Panc1 (cell line): ENCODE data around the gene FAAP20. TPM values are rescaled to one million over a fixed set of nuclear protein-coding genes. Genes with fewer than 3 reads are reported as not detected.

Source experiments
- ATAC-seq: fragments of 200-7000 bp; cut with Tn5 transposase; 2 replicates; pipeline ENCODE4 v1.9.1; 2020; ENCODE audit warnings: mild to moderate bottlenecking, moderate library complexity
- BruUV-seq: library from RNA; stranded (reverse); fragments of 400-500 nt; replicated peaks from 2 replicates; lab custom pipeline; 2021; lab: Mats Ljungman, UMichigan
- CTCF ChIA-PET: fragments of 300-600 bp; sonication (Branson Sonifier 250); formaldehyde crosslinking; loops from one replicate; lab custom pipeline; 2022; ENCODE audit warnings: antibody characterized with exemption; lab: Charles Lee
- POLR2A ChIA-PET: fragments of 300-600 bp; sonication (Branson Sonifier 250); formaldehyde crosslinking; loops from one replicate; lab custom pipeline; 2022; ENCODE audit warnings: antibody characterized with exemption; lab: Charles Lee
- DNase-seq: peaks from one replicate; pipeline ENCODE4 v3.0.0-alpha.2; 2010; ENCODE audit warnings: low read depth, low spot score
- H3K27ac ChIP-seq: 2 replicates; pipeline ENCODE4 v1.5.1; 2011; ENCODE audit warnings: mild to moderate bottlenecking, low read length, inconsistent platforms
- H3K27me3 ChIP-seq: fragments of 200-500 bp; sonication (Bioruptor generic); 2 replicates; pipeline ENCODE4 v1.6.0; 2014; ENCODE audit warnings: low read length, inconsistent platforms; ENCODE audit not compliant: control insufficient read depth, insufficient read depth
- H3K36me3 ChIP-seq: fragments of 200-500 bp; sonication (Bioruptor generic); 2 replicates; pipeline ENCODE4 v1.5.1; 2014; ENCODE audit warnings: inconsistent platforms, mild to moderate bottlenecking, low read length, moderate library complexity; ENCODE audit not compliant: control insufficient read depth, insufficient read depth
- H3K4me1 ChIP-seq: 2 replicates; pipeline ENCODE4 v1.5.1; 2011; ENCODE audit warnings: inconsistent platforms, mild to moderate bottlenecking, low read length, moderate library complexity; ENCODE audit not compliant: control insufficient read depth, insufficient read depth
- H3K4me3 ChIP-seq, 2 experiments: 2 replicates each; pipeline ENCODE4 v1.5.1; 2011 to 2012; ENCODE audit warnings: low read depth in 2 of 2, low read length in 2 of 2, mild to moderate bottlenecking in 2 of 2, inconsistent platforms in 1 of 2, moderate library complexity in 1 of 2
- H3K9me3 ChIP-seq: fragments of 200-500 bp; sonication (Bioruptor generic); 2 replicates; pipeline ENCODE4 v1.5.1; 2014; ENCODE audit warnings: low read depth, mild to moderate bottlenecking, inconsistent platforms, low read length, moderate library complexity; ENCODE audit not compliant: control insufficient read depth, insufficient read depth
- POLR2AphosphoS5 ChIP-seq: IDR thresholded peaks from 2 replicates; pipeline ENCODE4 v1.6.1; 2012; ENCODE audit warnings: mild to moderate bottlenecking, low read depth, low read length, moderate library complexity
- REST ChIP-seq, 2 experiments: IDR thresholded peaks; 2 replicates each; pipeline ENCODE4 v1.6.1; 2011 to 2012; ENCODE audit warnings: low read depth in 2 of 2, control low read depth in 1 of 2, low read length in 1 of 2, mild to moderate bottlenecking in 1 of 2, moderate library complexity in 1 of 2; ENCODE audit not compliant: insufficient read depth in 1 of 2
- SIN3A ChIP-seq: IDR thresholded peaks from 2 replicates; pipeline ENCODE4 v1.6.1; 2012; ENCODE audit warnings: low read depth, mild to moderate bottlenecking, low read length, moderate library complexity, borderline replicate concordance; ENCODE audit not compliant: insufficient read depth
- TCF7L2 ChIP-seq: IDR thresholded peaks from 2 replicates; pipeline ENCODE4 v1.6.1; 2011; ENCODE audit warnings: mild to moderate bottlenecking, low read depth, low read length, inconsistent platforms
- in situ Hi-C: cut with HindIII; loops from 2 replicates; pipeline ENCODE4 v1.10.0; 2016; ENCODE audit warnings: low sequenced_read_pairs, low pct_unique_long_range_greater_than_20kb
- intact Hi-C: fragments of 100-400 bp; cut with micrococcal nuclease; formaldehyde crosslinking; loops from one replicate; pipeline ENCODE4 v1.10.0; 2022; ENCODE audit not compliant: unreplicated experiment
- total RNA-seq: library from RNA; stranded (reverse); gene quantifications from one replicate; pipeline ENCODE4 v1.2.1, GENCODE V29; 2021; ENCODE audit not compliant: unreplicated experiment
- TF ChIP-seq, protein P1 (sequence below): fragments of 450-650 bp; IDR thresholded peaks from 2 replicates; pipeline ENCODE4 v1.5.1; 2017; ENCODE audit warnings: mild to moderate bottlenecking

The FAAP20 gene
- total RNA-seq, 1 experiment from 2014 or later = 177 TPM

DNA sequence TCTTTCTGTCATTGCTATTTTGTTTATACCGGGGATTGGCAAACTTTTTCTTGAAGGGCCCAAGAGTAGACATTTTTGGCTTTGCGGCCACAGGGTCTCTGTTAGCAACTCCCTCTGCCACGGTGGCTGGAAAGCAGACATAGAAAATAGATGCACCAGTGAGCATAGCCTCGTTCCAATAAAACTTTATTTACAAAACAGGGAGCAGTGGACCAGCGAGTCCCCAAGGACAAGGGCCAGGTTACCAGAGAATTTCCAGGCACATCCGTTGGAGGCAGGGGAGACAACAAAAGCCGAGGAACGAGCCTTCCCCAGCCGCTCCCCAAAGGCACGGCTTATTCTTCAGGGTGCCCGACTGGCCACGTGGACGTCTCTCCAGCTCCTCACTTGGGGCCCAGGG is 26.5 kb downstream of the FAAP20 start:
- POLR2A ChIA-PET = no interaction called here
- intact Hi-C loops = no loop called here
- H3K4me3 ChIP-seq = no peak overlapping the region
- no peak overlapping the region for H3K27ac ChIP-seq
- H3K4me1 ChIP-seq = no peaks in the 10 kb centered on the region
- no TSS peak for BruUV-seq
- no peak for DNase-seq
- ATAC-seq = no peak
- no peaks in the 10 kb centered on the region for H3K9me3 ChIP-seq
- H3K36me3 ChIP-seq = no peaks in the 10 kb centered on the region
- CTCF ChIA-PET = interaction anchor here (0.8 kb wide), 1 partner anchor 11 kb away, joined by 3 read pairs; no protein-coding TSS in a partner anchor
- TF ChIP-seq TCF7L2 (no peak), REST (IDR thresholded peaks at IDR 0.05; ENCODE audit: insufficient read depth in 1 of 2, low read depth in 2 of 2, low read length in 1 of 2) (no peak), SIN3A (no peak), POLR2AphosphoS5 (no peak)
- TF ChIP-seq, protein P1, sequence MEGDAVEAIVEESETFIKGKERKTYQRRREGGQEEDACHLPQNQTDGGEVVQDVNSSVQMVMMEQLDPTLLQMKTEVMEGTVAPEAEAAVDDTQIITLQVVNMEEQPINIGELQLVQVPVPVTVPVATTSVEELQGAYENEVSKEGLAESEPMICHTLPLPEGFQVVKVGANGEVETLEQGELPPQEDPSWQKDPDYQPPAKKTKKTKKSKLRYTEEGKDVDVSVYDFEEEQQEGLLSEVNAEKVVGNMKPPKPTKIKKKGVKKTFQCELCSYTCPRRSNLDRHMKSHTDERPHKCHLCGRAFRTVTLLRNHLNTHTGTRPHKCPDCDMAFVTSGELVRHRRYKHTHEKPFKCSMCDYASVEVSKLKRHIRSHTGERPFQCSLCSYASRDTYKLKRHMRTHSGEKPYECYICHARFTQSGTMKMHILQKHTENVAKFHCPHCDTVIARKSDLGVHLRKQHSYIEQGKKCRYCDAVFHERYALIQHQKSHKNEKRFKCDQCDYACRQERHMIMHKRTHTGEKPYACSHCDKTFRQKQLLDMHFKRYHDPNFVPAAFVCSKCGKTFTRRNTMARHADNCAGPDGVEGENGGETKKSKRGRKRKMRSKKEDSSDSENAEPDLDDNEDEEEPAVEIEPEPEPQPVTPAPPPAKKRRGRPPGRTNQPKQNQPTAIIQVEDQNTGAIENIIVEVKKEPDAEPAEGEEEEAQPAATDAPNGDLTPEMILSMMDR = no peak
- in situ Hi-C loops = no loop called here
- H3K27me3 ChIP-seq = no peaks in the 10 kb centered on the region

- no peak overlapping the region for H3K4me3 ChIP-seq
- in situ Hi-C loops = no loop called here
- no peaks in the 10 kb centered on the region for H3K36me3 ChIP-seq
- H3K4me1 ChIP-seq = no peaks in the 10 kb centered on the region
- no peaks in the 10 kb centered on the region for H3K9me3 ChIP-seq
- TF ChIP-seq POLR2AphosphoS5 (no peak), SIN3A (no peak), REST (IDR thresholded peaks at IDR 0.05; ENCODE audit: insufficient read depth in 1 of 2, low read depth in 2 of 2, low read length in 1 of 2) (no peak), TCF7L2 (no peak)
- TF ChIP-seq, protein P1 = no peak
- POLR2A ChIA-PET = no interaction called here
- no peaks in the 10 kb centered on the region for H3K27me3 ChIP-seq
- CTCF ChIA-PET = no interaction called here
- no peak overlapping the region for H3K27ac ChIP-seq
- intact Hi-C loops = no loop called here
- no TSS peak for BruUV-seq
- DNase-seq (no peak), ATAC-seq (no peak)
These were observed 27.9 kb downstream of the FAAP20 start for GRCh38 chr1:2166695-2167094.
